GM12891 (cell line): ENCODE measurements around the gene COL4A2.

Experiments
- DNase-seq: peaks from one replicate; pipeline ENCODE4 v3.0.0; 2011; ENCODE audit warnings: low spot score; ENCODE audit not compliant: insufficient read length
- FAIRE-seq: peaks from 2 replicates; lab custom pipeline; 2011; peaks lifted over from hg19 to GRCh38; lab: Jason Lieb, UNC
- PAX5 ChIP-seq: IDR thresholded peaks from 2 replicates; pipeline ENCODE4 v1.6.1; 2011; ENCODE audit warnings: low read length, moderate library complexity, mild to moderate bottlenecking; ENCODE audit not compliant: insufficient read depth, severe bottlenecking
- POLR2A ChIP-seq: IDR thresholded peaks from 2 replicates; pipeline ENCODE4 v1.6.1; 2011; ENCODE audit warnings: low read depth, low read length, control low read depth
- POLR2AphosphoS5 ChIP-seq: IDR thresholded peaks from 2 replicates; pipeline ENCODE4 v1.6.1; 2011; ENCODE audit warnings: low read depth, low read length, control low read depth
- POU2F2 ChIP-seq: IDR thresholded peaks from 2 replicates; pipeline ENCODE4 v1.6.1; 2011; ENCODE audit warnings: low read depth, mild to moderate bottlenecking, control low read depth, low read length, moderate library complexity
- SPI1 ChIP-seq: IDR thresholded peaks from 2 replicates; pipeline ENCODE4 v1.6.1; 2011; ENCODE audit warnings: low read depth, low read length, control low read depth
- TAF1 ChIP-seq: IDR thresholded peaks from 2 replicates; pipeline ENCODE4 v1.6.1; 2011; ENCODE audit warnings: low read depth, low read length, control low read depth

The COL4A2 gene

GRCh38 chr13:110349239-110349638 lies 42.2 kb downstream of the COL4A2 start:
- no peak for FAIRE-seq
- no peak for DNase-seq

GRCh38 chr13:110350049-110350448 lies 43.0 kb downstream of the COL4A2 start:
- TF ChIP-seq POLR2A (no peak), TAF1 (no peak), POU2F2 (no peak), SPI1 (no peak), POLR2AphosphoS5 (no peak), PAX5 (no peak)
- no peak for FAIRE-seq

More at GRCh38 chr13:110349239-110349638, 42.2 kb downstream of the COL4A2 start:
- TF ChIP-seq POU2F2 (no peak), TAF1 (no peak), PAX5 (no peak), POLR2A (no peak), SPI1 (no peak), POLR2AphosphoS5 (no peak)

GRCh38 chr13:110350509-110350908 lies 43.4 kb downstream of the COL4A2 start:
- no peak for TF ChIP-seq POU2F2
- no peak for TF ChIP-seq POLR2AphosphoS5
- TF ChIP-seq SPI1: no peak
- no peak for TF ChIP-seq POLR2A
- TF ChIP-seq PAX5: no peak
- TF ChIP-seq TAF1: no peak
- no peak for DNase-seq

More at GRCh38 chr13:110350049-110350448, 43.0 kb downstream of the COL4A2 start:
- no peak for DNase-seq

GRCh38 chr13:110351636-110352420 lies 44.7 kb downstream of the COL4A2 start:
- TF ChIP-seq POLR2AphosphoS5 (no peak), SPI1 (no peak), PAX5 (no peak), TAF1 (no peak), POLR2A (no peak), POU2F2 (no peak)
- no peak for FAIRE-seq
- DNase-seq: no peak

More at GRCh38 chr13:110350509-110350908, 43.4 kb downstream of the COL4A2 start:
- FAIRE-seq: no peak

- TF ChIP-seq POLR2A (no peak), TAF1 (no peak), PAX5 (no peak), SPI1 (no peak), POU2F2 (no peak), POLR2AphosphoS5 (no peak)
- DNase-seq (no peak), FAIRE-seq (no peak)
Measured at GRCh38 chr13:110352735-110353134, 45.7 kb downstream of the COL4A2 start.

GRCh38 chr13:110353339-110353977 lies 46.4 kb downstream of the COL4A2 start:
- DNase-seq: no peak
- FAIRE-seq: no peak
- no peak for TF ChIP-seq POLR2A
- no peak for TF ChIP-seq PAX5
- no peak for TF ChIP-seq TAF1
- TF ChIP-seq SPI1: no peak
- no peak for TF ChIP-seq POU2F2
- no peak for TF ChIP-seq POLR2AphosphoS5

GRCh38 chr13:110354123-110354627 lies 47.1 kb downstream of the COL4A2 start:
- DNase-seq: no peak
- no peak for FAIRE-seq
- TF ChIP-seq POU2F2: no peak
- TF ChIP-seq TAF1: no peak
- no peak for TF ChIP-seq SPI1
- no peak for TF ChIP-seq POLR2AphosphoS5
- no peak for TF ChIP-seq POLR2A
- no peak for TF ChIP-seq PAX5

GRCh38 chr13:110354715-110355473 lies 47.8 kb downstream of the COL4A2 start:
- DNase-seq (no peak), FAIRE-seq (no peak)
- TF ChIP-seq TAF1 (no peak), POU2F2 (no peak), SPI1 (no peak), PAX5 (no peak), POLR2AphosphoS5 (no peak), POLR2A (no peak)

- no peak for DNase-seq
- FAIRE-seq: no peak
- TF ChIP-seq TAF1 (no peak), POLR2A (no peak)
Measured at GRCh38 chr13:110356362-110356761, 49.3 kb downstream of the COL4A2 start.
